ENCODE measurements around the gene OLFML2B.
A peak's percentile ranks its signal among the peaks of the same experiment; 100 is the strongest.
"Not testable (repeated sequence)": the region's sequence is repeated elsewhere in the genome, so short reads cannot be mapped to it uniquely, and the experiment has no call there.

OLFML2B gene

GRCh38 chr1:162068301-162068700 lies 44.6 kb upstream of the OLFML2B start:
- no peaks in the 10 kb centered on the region for H3K27me3 ChIP-seq (ENCODE audit: insufficient read depth, low read length, poor library complexity)
- no peak overlapping the region for H4K8ac ChIP-seq (ENCODE audit: low read depth, low read length)
- DNase-seq, result no peak
- no peak overlapping the region for H2BK120ac ChIP-seq (ENCODE audit: low read depth, low read length)
- H3K79me1 ChIP-seq (ENCODE audit: low read length), result peaks cover 2% of the 10 kb centered on the region
- no peak overlapping the region for H2BK5ac ChIP-seq (ENCODE audit: low read length)
- H3K79me2 ChIP-seq (ENCODE audit: control insufficient read depth, insufficient read depth, low read length), result peaks cover 18% of the 10 kb centered on the region
- no peaks in the 10 kb centered on the region for H3K36me3 ChIP-seq (ENCODE audit: control insufficient read depth, insufficient read depth, low read length)
- H3K27ac ChIP-seq (ENCODE audit: low read depth, low read length), result no peak overlapping the region
- H3K23ac ChIP-seq (ENCODE audit: low read length), result no peak overlapping the region
- no peak overlapping the region for H3K9ac ChIP-seq (ENCODE audit: low read length)
- no peak overlapping the region for H3K4me2 ChIP-seq (ENCODE audit: low read length)
- no peak overlapping the region for H2AK5ac ChIP-seq (ENCODE audit: low read length)
- no peak overlapping the region for H4K5ac ChIP-seq (ENCODE audit: low read length)
- no peak overlapping the region for H2BK15ac ChIP-seq (replicated peaks; ENCODE audit: low read depth)
- no peak overlapping the region for H3K18ac ChIP-seq (ENCODE audit: low read length)
- WGBS (ENCODE audit: extremely low coverage, insufficient coverage, low lambda C conversion rate), result no CpG with 5 or more reads among the region's 4 CpGs
- peaks cover 6% of the 10 kb centered on the region for H3K4me1 ChIP-seq (ENCODE audit: control insufficient read depth, low read depth, low read length)
- no peak overlapping the region for H3K4me3 ChIP-seq (ENCODE audit: low read length)
- no peak overlapping the region for H3K4ac ChIP-seq (ENCODE audit: low read depth, low read length)
- no peak overlapping the region for H3K56ac ChIP-seq (ENCODE audit: low read length)

- H3K36me3 ChIP-seq (ENCODE audit: control insufficient read depth, insufficient read depth, low read length), result no peaks in the 10 kb centered on the region
- no peak overlapping the region for H4K8ac ChIP-seq (ENCODE audit: low read depth, low read length)
- no peak overlapping the region for H3K27ac ChIP-seq (ENCODE audit: low read depth, low read length)
- H2BK5ac ChIP-seq (ENCODE audit: low read length), result no peak overlapping the region
- no peak overlapping the region for H2BK120ac ChIP-seq (ENCODE audit: low read depth, low read length)
- no peak overlapping the region for H3K56ac ChIP-seq (ENCODE audit: low read length)
- no peak overlapping the region for H3K4me2 ChIP-seq (ENCODE audit: low read length)
- H3K4me1 ChIP-seq (ENCODE audit: control insufficient read depth, low read depth, low read length), result peaks cover 6% of the 10 kb centered on the region
- no peak overlapping the region for H3K18ac ChIP-seq (ENCODE audit: low read length)
- no peak overlapping the region for H3K4me3 ChIP-seq (ENCODE audit: low read length)
- H3K27me3 ChIP-seq (ENCODE audit: insufficient read depth, low read length, poor library complexity), result no peaks in the 10 kb centered on the region
- WGBS (ENCODE audit: extremely low coverage, insufficient coverage, low lambda C conversion rate), result no CpG with 5 or more reads among the region's 1 CpG
- no peak overlapping the region for H3K4ac ChIP-seq (ENCODE audit: low read depth, low read length)
- no peak for DNase-seq
- H3K9ac ChIP-seq (ENCODE audit: low read length), result no peak overlapping the region
- no peak overlapping the region for H2AK5ac ChIP-seq (ENCODE audit: low read length)
- H3K23ac ChIP-seq (ENCODE audit: low read length), result no peak overlapping the region
- peaks cover 11% of the 10 kb centered on the region for H3K79me2 ChIP-seq (ENCODE audit: control insufficient read depth, insufficient read depth, low read length)
- no peak overlapping the region for H4K5ac ChIP-seq (ENCODE audit: low read length)
- peak overlapping the region; percentile 39 for H2BK15ac ChIP-seq (replicated peaks; ENCODE audit: low read depth)
- peaks cover 2% of the 10 kb centered on the region for H3K79me1 ChIP-seq (ENCODE audit: low read length)
Observed at GRCh38 chr1:162067466-162067865, 43.8 kb upstream of the OLFML2B start.

GRCh38 chr1:162066836-162067235 lies 43.2 kb upstream of the OLFML2B start:
- H3K56ac ChIP-seq (ENCODE audit: low read length); H3K4me2 ChIP-seq (ENCODE audit: low read length); H2BK15ac ChIP-seq (replicated peaks; ENCODE audit: low read depth); H3K23ac ChIP-seq (ENCODE audit: low read length); H4K8ac ChIP-seq (ENCODE audit: low read depth, low read length); H3K9ac ChIP-seq (ENCODE audit: low read length); H3K18ac ChIP-seq (ENCODE audit: low read length); H3K4me3 ChIP-seq (ENCODE audit: low read length); H2BK120ac ChIP-seq (ENCODE audit: low read depth, low read length); H2AK5ac ChIP-seq (ENCODE audit: low read length); H3K79me2 ChIP-seq (ENCODE audit: control insufficient read depth, insufficient read depth, low read length); H2BK5ac ChIP-seq (ENCODE audit: low read length); H4K5ac ChIP-seq (ENCODE audit: low read length); H3K4me1 ChIP-seq (ENCODE audit: control insufficient read depth, low read depth, low read length); DNase-seq; H3K79me1 ChIP-seq (ENCODE audit: low read length); H3K4ac ChIP-seq (ENCODE audit: low read depth, low read length); H3K36me3 ChIP-seq (ENCODE audit: control insufficient read depth, insufficient read depth, low read length); H3K27ac ChIP-seq (ENCODE audit: low read depth, low read length); H3K27me3 ChIP-seq (ENCODE audit: insufficient read depth, low read length, poor library complexity): not testable (repeated sequence)
- no CpG with 5 or more reads among the region's 4 CpGs for WGBS (ENCODE audit: extremely low coverage, insufficient coverage, low lambda C conversion rate)

GRCh38 chr1:162065016-162065415 lies 41.3 kb upstream of the OLFML2B start:
- peak; percentile 57 for DNase-seq
- Histone ChIP-seq H4K5ac (ENCODE audit: low read length) (no peak overlapping the region), H3K27ac (ENCODE audit: low read depth, low read length) (no peak overlapping the region), H3K9ac (ENCODE audit: low read length) (no peak overlapping the region), H3K18ac (ENCODE audit: low read length) (no peak overlapping the region), H2BK5ac (ENCODE audit: low read length) (no peak overlapping the region), H3K23ac (ENCODE audit: low read length) (no peak overlapping the region), H2AK5ac (ENCODE audit: low read length) (no peak overlapping the region), H2BK15ac (replicated peaks; ENCODE audit: low read depth) (no peak overlapping the region), H3K79me2 (ENCODE audit: control insufficient read depth, insufficient read depth, low read length) (no peaks in the 10 kb centered on the region), H2BK120ac (ENCODE audit: low read depth, low read length) (no peak overlapping the region), H3K4me3 (ENCODE audit: low read length) (no peak overlapping the region), H3K36me3 (ENCODE audit: control insufficient read depth, insufficient read depth, low read length) (no peaks in the 10 kb centered on the region), H4K8ac (ENCODE audit: low read depth, low read length) (no peak overlapping the region), H3K4me2 (ENCODE audit: low read length) (no peak overlapping the region), H3K79me1 (ENCODE audit: low read length) (no peaks in the 10 kb centered on the region), H3K27me3 (ENCODE audit: insufficient read depth, low read length, poor library complexity) (no peaks in the 10 kb centered on the region), H3K4me1 (ENCODE audit: control insufficient read depth, low read depth, low read length) (no peaks in the 10 kb centered on the region), H3K56ac (ENCODE audit: low read length) (no peak overlapping the region), H3K4ac (ENCODE audit: low read depth, low read length) (no peak overlapping the region)
- WGBS (ENCODE audit: extremely low coverage, insufficient coverage, low lambda C conversion rate), result no CpG with 5 or more reads among the region's 2 CpGs

GRCh38 chr1:162062542-162063015 lies 38.9 kb upstream of the OLFML2B start:
- WGBS (ENCODE audit: extremely low coverage, insufficient coverage, low lambda C conversion rate), result no CpG with 5 or more reads among the region's 4 CpGs
- Histone ChIP-seq H3K56ac (ENCODE audit: low read length) (no peak overlapping the region), H3K27me3 (ENCODE audit: insufficient read depth, low read length, poor library complexity) (no peaks in the 10 kb centered on the region), H3K4me3 (ENCODE audit: low read length) (no peak overlapping the region), H4K5ac (ENCODE audit: low read length) (no peak overlapping the region), H2BK5ac (ENCODE audit: low read length) (no peak overlapping the region), H3K9ac (ENCODE audit: low read length) (no peak overlapping the region), H3K27ac (ENCODE audit: low read depth, low read length) (no peak overlapping the region), H3K23ac (ENCODE audit: low read length) (no peak overlapping the region), H2BK120ac (ENCODE audit: low read depth, low read length) (no peak overlapping the region), H3K79me1 (ENCODE audit: low read length) (no peaks in the 10 kb centered on the region), H2AK5ac (ENCODE audit: low read length) (no peak overlapping the region), H3K36me3 (ENCODE audit: control insufficient read depth, insufficient read depth, low read length) (no peaks in the 10 kb centered on the region), H3K4me1 (ENCODE audit: control insufficient read depth, low read depth, low read length) (no peaks in the 10 kb centered on the region), H3K4ac (ENCODE audit: low read depth, low read length) (no peak overlapping the region), H2BK15ac (replicated peaks; ENCODE audit: low read depth) (no peak overlapping the region), H3K18ac (ENCODE audit: low read length) (no peak overlapping the region), H3K4me2 (ENCODE audit: low read length) (no peak overlapping the region), H3K79me2 (ENCODE audit: control insufficient read depth, insufficient read depth, low read length) (no peaks in the 10 kb centered on the region), H4K8ac (ENCODE audit: low read depth, low read length) (no peak overlapping the region)
- no peak for DNase-seq

GRCh38 chr1:162060314-162060713 lies 36.6 kb upstream of the OLFML2B start:
- no peak overlapping the region for H3K56ac ChIP-seq (ENCODE audit: low read length)
- H2BK15ac ChIP-seq (replicated peaks; ENCODE audit: low read depth), result no peak overlapping the region
- no peak for DNase-seq

More at GRCh38 chr1:162060314-162060713, 36.6 kb upstream of the OLFML2B start:
- Histone ChIP-seq H3K27me3 (ENCODE audit: insufficient read depth, low read length, poor library complexity) (no peaks in the 10 kb centered on the region), H3K27ac (ENCODE audit: low read depth, low read length) (no peak overlapping the region), H3K18ac (ENCODE audit: low read length) (no peak overlapping the region), H3K4ac (ENCODE audit: low read depth, low read length) (no peak overlapping the region), H3K36me3 (ENCODE audit: control insufficient read depth, insufficient read depth, low read length) (no peaks in the 10 kb centered on the region), H3K23ac (ENCODE audit: low read length) (peak overlapping the region; percentile 32), H3K79me1 (ENCODE audit: low read length) (no peaks in the 10 kb centered on the region), H2BK5ac (ENCODE audit: low read length) (no peak overlapping the region), H2AK5ac (ENCODE audit: low read length) (no peak overlapping the region), H3K4me2 (ENCODE audit: low read length) (no peak overlapping the region), H3K4me3 (ENCODE audit: low read length) (no peak overlapping the region), H4K5ac (ENCODE audit: low read length) (no peak overlapping the region), H4K8ac (ENCODE audit: low read depth, low read length) (no peak overlapping the region), H2BK120ac (ENCODE audit: low read depth, low read length) (no peak overlapping the region), H3K79me2 (ENCODE audit: control insufficient read depth, insufficient read depth, low read length) (no peaks in the 10 kb centered on the region), H3K9ac (ENCODE audit: low read length) (no peak overlapping the region), H3K4me1 (ENCODE audit: control insufficient read depth, low read depth, low read length) (no peaks in the 10 kb centered on the region)
- WGBS (ENCODE audit: extremely low coverage, insufficient coverage, low lambda C conversion rate), result no CpG with 5 or more reads among the region's 1 CpG

Measured in mesendoderm (in vitro differentiated cells).